Measurements from ENCODE around the gene SLC46A3.

SLC46A3 gene

DNA sequence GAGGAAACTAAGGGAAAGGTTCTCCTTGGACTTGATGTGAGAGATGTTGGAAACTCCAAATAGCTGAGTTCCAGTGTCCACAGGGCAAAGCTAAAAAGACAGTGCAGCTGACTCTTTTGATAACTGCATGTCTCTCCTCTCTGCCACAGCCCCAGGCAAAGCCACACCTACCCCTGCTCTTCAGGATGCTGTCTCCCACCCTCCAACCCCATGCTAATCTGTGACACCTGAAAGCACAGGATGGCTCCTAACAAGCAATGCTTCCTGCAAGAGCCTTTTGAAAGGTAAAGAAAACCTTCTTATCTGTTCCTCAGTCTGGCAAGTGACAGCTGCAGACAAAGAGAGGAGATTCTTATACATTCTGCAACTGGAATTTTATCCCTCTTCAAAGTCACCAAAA lies 14.5 kb downstream of the SLC46A3 start:
- CTCF ChIA-PET: no interaction called here
- TF ChIP-seq, protein P1, sequence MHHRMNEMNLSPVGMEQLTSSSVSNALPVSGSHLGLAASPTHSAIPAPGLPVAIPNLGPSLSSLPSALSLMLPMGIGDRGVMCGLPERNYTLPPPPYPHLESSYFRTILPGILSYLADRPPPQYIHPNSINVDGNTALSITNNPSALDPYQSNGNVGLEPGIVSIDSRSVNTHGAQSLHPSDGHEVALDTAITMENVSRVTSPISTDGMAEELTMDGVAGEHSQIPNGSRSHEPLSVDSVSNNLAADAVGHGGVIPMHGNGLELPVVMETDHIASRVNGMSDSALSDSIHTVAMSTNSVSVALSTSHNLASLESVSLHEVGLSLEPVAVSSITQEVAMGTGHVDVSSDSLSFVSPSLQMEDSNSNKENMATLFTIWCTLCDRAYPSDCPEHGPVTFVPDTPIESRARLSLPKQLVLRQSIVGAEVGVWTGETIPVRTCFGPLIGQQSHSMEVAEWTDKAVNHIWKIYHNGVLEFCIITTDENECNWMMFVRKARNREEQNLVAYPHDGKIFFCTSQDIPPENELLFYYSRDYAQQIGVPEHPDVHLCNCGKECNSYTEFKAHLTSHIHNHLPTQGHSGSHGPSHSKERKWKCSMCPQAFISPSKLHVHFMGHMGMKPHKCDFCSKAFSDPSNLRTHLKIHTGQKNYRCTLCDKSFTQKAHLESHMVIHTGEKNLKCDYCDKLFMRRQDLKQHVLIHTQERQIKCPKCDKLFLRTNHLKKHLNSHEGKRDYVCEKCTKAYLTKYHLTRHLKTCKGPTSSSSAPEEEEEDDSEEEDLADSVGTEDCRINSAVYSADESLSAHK (tag by site-specific recombination; IDR thresholded peaks at IDR 0.05): no peak
- TF ChIP-seq MYNN (tag by site-specific recombination; IDR thresholded peaks at IDR 0.05; ENCODE audit: borderline replicate concordance) (no peak), BCL11B (tag by site-specific recombination; IDR thresholded peaks at IDR 0.05; ENCODE audit: low read depth) (no peak), INSM2 (tag by site-specific recombination; IDR thresholded peaks at IDR 0.05) (no peak), ZNF529 (tag by site-specific recombination; IDR thresholded peaks at IDR 0.05; ENCODE audit: insufficient replicate concordance) (no peak), SCRT2 (tag by site-specific recombination; IDR thresholded peaks at IDR 0.05) (no peak), ZBTB20 (tag by site-specific recombination; IDR thresholded peaks at IDR 0.05) (no peak), ZSCAN16 (tag by site-specific recombination; IDR thresholded peaks at IDR 0.05) (no peak), ZNF521 (tag by site-specific recombination; IDR thresholded peaks at IDR 0.05) (no peak), ZFP3 (tag by site-specific recombination; IDR thresholded peaks at IDR 0.05; ENCODE audit: low read depth) (no peak), ZNF48 (tag by site-specific recombination; IDR thresholded peaks at IDR 0.05) (no peak), KLF7 (tag by site-specific recombination; IDR thresholded peaks at IDR 0.05; ENCODE audit: borderline replicate concordance) (no peak), ZNF366 (tag by site-specific recombination; conservative IDR thresholded peaks at IDR 0.05) (no peak), ZNF133 (tag by site-specific recombination; IDR thresholded peaks at IDR 0.05) (no peak), ZNF184 (tag by site-specific recombination; IDR thresholded peaks at IDR 0.05) (no peak), EGR2 (tag by site-specific recombination; IDR thresholded peaks at IDR 0.05; ENCODE audit: low read depth) (no peak), ZNF112 (tag by site-specific recombination; IDR thresholded peaks at IDR 0.05) (no peak), REPIN1 (tag by site-specific recombination; IDR thresholded peaks at IDR 0.05; ENCODE audit: low read depth) (no peak)
- TF ChIP-seq, protein P2, sequence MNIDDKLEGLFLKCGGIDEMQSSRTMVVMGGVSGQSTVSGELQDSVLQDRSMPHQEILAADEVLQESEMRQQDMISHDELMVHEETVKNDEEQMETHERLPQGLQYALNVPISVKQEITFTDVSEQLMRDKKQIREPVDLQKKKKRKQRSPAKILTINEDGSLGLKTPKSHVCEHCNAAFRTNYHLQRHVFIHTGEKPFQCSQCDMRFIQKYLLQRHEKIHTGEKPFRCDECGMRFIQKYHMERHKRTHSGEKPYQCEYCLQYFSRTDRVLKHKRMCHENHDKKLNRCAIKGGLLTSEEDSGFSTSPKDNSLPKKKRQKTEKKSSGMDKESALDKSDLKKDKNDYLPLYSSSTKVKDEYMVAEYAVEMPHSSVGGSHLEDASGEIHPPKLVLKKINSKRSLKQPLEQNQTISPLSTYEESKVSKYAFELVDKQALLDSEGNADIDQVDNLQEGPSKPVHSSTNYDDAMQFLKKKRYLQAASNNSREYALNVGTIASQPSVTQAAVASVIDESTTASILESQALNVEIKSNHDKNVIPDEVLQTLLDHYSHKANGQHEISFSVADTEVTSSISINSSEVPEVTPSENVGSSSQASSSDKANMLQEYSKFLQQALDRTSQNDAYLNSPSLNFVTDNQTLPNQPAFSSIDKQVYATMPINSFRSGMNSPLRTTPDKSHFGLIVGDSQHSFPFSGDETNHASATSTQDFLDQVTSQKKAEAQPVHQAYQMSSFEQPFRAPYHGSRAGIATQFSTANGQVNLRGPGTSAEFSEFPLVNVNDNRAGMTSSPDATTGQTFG (tag by site-specific recombination; IDR thresholded peaks at IDR 0.05; ENCODE audit: borderline replicate concordance): no peak

DNA sequence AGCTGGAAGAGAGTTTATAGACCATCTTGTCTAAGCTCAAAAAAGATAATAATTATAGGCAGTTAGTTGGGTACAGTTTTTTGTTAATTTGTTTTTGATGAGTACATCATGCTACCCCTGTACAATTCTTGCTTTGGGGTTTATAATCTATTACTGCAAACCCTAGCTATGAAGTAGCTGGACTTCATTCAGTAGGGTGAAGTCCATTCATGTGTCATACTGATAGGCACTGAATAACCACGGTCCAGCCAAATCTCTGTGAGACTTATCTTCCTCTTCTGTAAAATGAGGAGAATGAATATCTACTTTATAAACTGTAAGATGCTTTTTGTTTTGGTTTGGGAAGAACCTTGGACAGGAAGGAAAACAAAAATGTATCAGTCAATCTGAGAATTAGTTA lies 19.5 kb downstream of the SLC46A3 start:
- ChIA-PET POLR2A (no interaction called here), CTCF (interaction anchor here (0.6 to 0.7 kb wide), 2 partner anchors 13 to 102 kb away, joined by 3 read pairs; no protein-coding TSS in a partner anchor)
- H3K27ac ChIP-seq (ENCODE audit: extremely low read depth, low read depth, low read length): no peak overlapping the region
- no peak for TF ChIP-seq KLF16 (tag by site-specific recombination; IDR thresholded peaks at IDR 0.05)
- no peak for TF ChIP-seq ZNF629 (tag by site-specific recombination; IDR thresholded peaks at IDR 0.05)
- no peak for TF ChIP-seq ZSCAN23 (tag by site-specific recombination; IDR thresholded peaks at IDR 0.05)
- TF ChIP-seq, protein P3, sequence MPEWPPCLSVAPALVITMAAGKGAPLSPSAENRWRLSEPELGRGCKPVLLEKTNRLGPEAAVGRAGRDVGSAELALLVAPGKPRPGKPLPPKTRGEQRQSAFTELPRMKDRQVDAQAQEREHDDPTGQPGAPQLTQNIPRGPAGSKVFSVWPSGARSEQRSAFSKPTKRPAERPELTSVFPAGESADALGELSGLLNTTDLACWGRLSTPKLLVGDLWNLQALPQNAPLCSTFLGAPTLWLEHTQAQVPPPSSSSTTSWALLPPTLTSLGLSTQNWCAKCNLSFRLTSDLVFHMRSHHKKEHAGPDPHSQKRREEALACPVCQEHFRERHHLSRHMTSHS (tag by site-specific recombination; IDR thresholded peaks at IDR 0.05): no peak
- no peak for TF ChIP-seq ZNF664 (tag by site-specific recombination; IDR thresholded peaks at IDR 0.05)
- no peak for TF ChIP-seq ZNF707 (tag by site-specific recombination; IDR thresholded peaks at IDR 0.05)
- TF ChIP-seq KLF1 (tag by site-specific recombination; IDR thresholded peaks at IDR 0.05): no peak
- TF ChIP-seq KLF9 (tag by site-specific recombination; IDR thresholded peaks at IDR 0.05; ENCODE audit: low read depth): no peak
- no peak for TF ChIP-seq YY1 (tag by site-specific recombination; IDR thresholded peaks at IDR 0.05)
- no peak for TF ChIP-seq TRIM28 (IDR thresholded peaks at IDR 0.05; ENCODE audit: borderline replicate concordance, low read length)
- TF ChIP-seq ZNF140 (tag by site-specific recombination; IDR thresholded peaks at IDR 0.05): no peak

More for the DNA sequence above, 14.5 kb downstream of the SLC46A3 start:
- POLR2A ChIA-PET: no interaction called here
- H3K4me1 ChIP-seq (ENCODE audit: control insufficient read depth, insufficient read depth, low read length): no peaks in the 10 kb centered on the region
- H3K4me3 ChIP-seq (ENCODE audit: low read depth, low read length): no peak overlapping the region
- no peaks in the 10 kb centered on the region for H3K9me3 ChIP-seq (ENCODE audit: control insufficient read depth, insufficient read depth, low read depth, low read length)
- H3K36me3 ChIP-seq (ENCODE audit: control insufficient read depth in 2 of 2, insufficient read depth in 1 of 2, low read length in 2 of 2): peaks cover 0 to 20% of the 10 kb centered on the region in 2 experiments; a peak in 1 of 3 replicates
- no peak overlapping the region for H3K27ac ChIP-seq (ENCODE audit: extremely low read depth, low read depth, low read length)

More for the DNA sequence above, 19.5 kb downstream of the SLC46A3 start:
- H3K36me3 ChIP-seq (ENCODE audit: control insufficient read depth in 2 of 2, insufficient read depth in 1 of 2, low read length in 2 of 2): peaks cover 0 to 27% of the 10 kb centered on the region in 2 experiments; a peak in 1 of 3 replicates
- no peaks in the 10 kb centered on the region for H3K4me1 ChIP-seq (ENCODE audit: control insufficient read depth, insufficient read depth, low read length)
- no peak overlapping the region for H3K4me3 ChIP-seq (ENCODE audit: low read depth, low read length)
- H3K9me3 ChIP-seq (ENCODE audit: control insufficient read depth, insufficient read depth, low read depth, low read length): no peaks in the 10 kb centered on the region
